Esophagus squamous epithelium (tissue), 5 donors: ENCODE results near the gene TRPV2. TPM values are rescaled to one million over a fixed set of nuclear protein-coding genes. Genes with fewer than 3 reads are reported as not detected.
"Not testable (repeated sequence)": the region's sequence is repeated elsewhere in the genome, so short reads cannot be mapped to it uniquely, and the experiment has no call there.

Source experiments
- DNase-seq: peaks from one replicate; lab custom pipeline; 2025; lab: John Stamatoyannopoulos, UW
- H3K27ac ChIP-seq, 4 donors: fragments of 200-600 bp; sonication (generic); one replicate each; pipeline ENCODE4 v1.5.1; 2016 to 2019; ENCODE audit warnings: mild to moderate bottlenecking in 1 of 4
- H3K27me3 ChIP-seq, 4 donors: fragments of 200-600 bp; sonication (generic); 1 replicate in 3 of 4; 2 replicates in 1 of 4; pipeline versions ENCODE4 v1.5.1 to v1.6.0; 2017 to 2021; ENCODE audit warnings: antibody characterized with exemption in 1 of 4
- H3K36me3 ChIP-seq, 3 donors: fragments of 200-600 bp; sonication (generic); one replicate each; pipeline ENCODE4 v1.5.1; 2016 to 2019
- H3K4me1 ChIP-seq, 3 donors: fragments of 200-600 bp; sonication (generic); one replicate each; pipeline ENCODE4 v1.5.1; 2017 to 2019
- H3K4me3 ChIP-seq, 4 donors: fragments of 200-600 bp; sonication (generic); 1 replicate in 3 of 4; 2 replicates in 1 of 4; pipeline ENCODE4 v1.5.1; 2016 to 2019; ENCODE audit warnings: mild to moderate bottlenecking in 2 of 4, moderate library complexity in 1 of 4
- H3K9me3 ChIP-seq, 3 donors: fragments of 200-600 bp; sonication (generic); one replicate each; pipeline ENCODE4 v1.5.1; 2016 to 2019
- CTCF ChIP-seq, 6 experiments: fragments of 450-650 bp in 4 of 6; fragments of 200-600 bp in 2 of 6; sonication (generic) in 2 of 6; IDR thresholded peaks; one replicate each; pipeline ENCODE4 v1.5.1; 2016 to 2019; ENCODE audit warnings: antibody characterized with exemption in 6 of 6, mild to moderate bottlenecking in 4 of 6, moderate library complexity in 4 of 6
- POLR2A ChIP-seq, 4 donors: fragments of 450-650 bp; IDR thresholded peaks; one replicate each; pipeline ENCODE4 v1.6.1; 2017; ENCODE audit warnings: antibody characterized with exemption in 4 of 4, mild to moderate bottlenecking in 4 of 4, moderate library complexity in 3 of 4
- WGBS, 2 donors: methylation state at CpG; one replicate each; pipeline ENCODE4 v1.1.5; 2018; 5-methylcytosine and 5-hydroxymethylcytosine counted together
- intact Hi-C: fragments of 100-400 bp; cut with DNase I; formaldehyde crosslinking; loops from one replicate; pipeline ENCODE4 v1.15.0; 2022
- total RNA-seq, 4 donors: library from RNA; depleted of rRNA; stranded (reverse); fragments of >200 nt; gene quantifications; one replicate each; pipeline ENCODE4 v1.1.0, GENCODE V29; 2016
- donor health status: DM: yes; HTN: yes; CAD: no.

The TRPV2 gene
- total RNA-seq, 4 donors from 2014 or later = 1.7 to 8.4 (median 2.5) TPM

GRCh38 chr17:16450028-16450427 lies 34.7 kb downstream of the TRPV2 start:
- peaks cover 0 to 40% (median 10%) of the 10 kb centered on the region in 3 donors for H3K4me1 ChIP-seq
- WGBS, 2 donors = 77 to 85% methylated on average over 3 to 4 of the region's 4 CpGs
- H3K27ac ChIP-seq = no peak overlapping the region
- no peak for DNase-seq
- no peaks in the 10 kb centered on the region for H3K9me3 ChIP-seq
- intact Hi-C loops = loop anchor here (5.0 kb wide), 1 partner anchor 72 kb away; no protein-coding TSS in a partner anchor
- no peak overlapping the region for H3K4me3 ChIP-seq
- TF ChIP-seq CTCF (IDR thresholded peaks at IDR 0.05) (no peak), POLR2A (IDR thresholded peaks at IDR 0.05) (no peak)
- H3K27me3 ChIP-seq = no peaks in the 10 kb centered on the region
- peaks cover 11 to 46% (median 12%) of the 10 kb centered on the region in 3 donors for H3K36me3 ChIP-seq

DNA sequence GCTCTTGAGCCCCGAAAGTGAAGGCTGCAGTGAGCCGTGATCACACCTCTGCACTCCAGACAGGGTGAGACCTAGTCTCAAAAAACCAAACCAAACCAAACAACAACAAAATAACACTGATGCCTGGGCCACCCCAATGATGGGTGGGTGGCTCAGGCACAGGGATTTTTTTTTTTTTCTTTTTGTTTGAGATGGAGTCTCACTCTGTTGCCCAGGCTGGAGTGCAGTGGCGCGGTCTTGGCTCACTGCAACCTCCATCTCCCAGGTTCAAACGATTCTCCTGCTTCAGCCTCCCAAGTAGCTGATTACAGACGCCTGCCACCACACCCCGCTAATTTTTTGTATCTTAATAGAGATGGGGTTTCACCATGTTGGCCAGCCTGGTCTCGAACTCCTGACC lies 36.9 kb downstream of the TRPV2 start:
- H3K4me1 ChIP-seq = peaks cover 0 to 25% (median 3%) of the 10 kb centered on the region in 3 donors
- H3K27ac ChIP-seq, DNase-seq, H3K4me3 ChIP-seq, H3K27me3 ChIP-seq, H3K9me3 ChIP-seq: not testable (repeated sequence)
- WGBS, 2 donors = 82 to 86% methylated on average over 6 to 8 of the region's 8 CpGs
- peaks cover 6 to 34% (median 11%) of the 10 kb centered on the region in 3 donors for H3K36me3 ChIP-seq
- intact Hi-C loops = loop anchor here (5.0 kb wide), 1 partner anchor 70 kb away; no protein-coding TSS in a partner anchor

DNA sequence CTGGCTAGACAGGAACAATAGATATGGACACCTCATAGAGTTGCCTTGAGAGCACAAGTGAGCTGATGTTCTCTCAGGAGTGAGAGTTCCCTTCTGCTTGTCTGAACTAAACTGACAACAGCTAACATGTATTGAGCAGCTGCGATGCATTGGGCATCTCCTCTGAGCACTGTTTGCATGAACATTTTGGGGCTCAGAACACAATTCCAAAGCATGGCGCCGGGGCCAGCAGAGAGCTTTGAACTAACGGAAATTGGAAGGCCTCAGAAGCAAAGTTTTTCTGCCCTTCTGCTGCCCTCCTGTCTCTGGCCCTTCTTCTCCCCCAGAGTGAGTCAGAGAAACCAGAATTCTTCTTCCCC lies 38.1 kb downstream of the TRPV2 start:
- Histone ChIP-seq H3K36me3 (peaks cover 0 to 33% (median 4%) of the 10 kb centered on the region in 3 donors), H3K27me3 (no peaks in the 10 kb centered on the region), H3K9me3 (no peaks in the 10 kb centered on the region), H3K4me1 (peaks cover 0 to 17% (median 3%) of the 10 kb centered on the region in 3 donors), H3K4me3 (no peak overlapping the region), H3K27ac (no peak overlapping the region)
- WGBS, 2 donors = 82 to 89% methylated on average over 3 to 4 of the region's 4 CpGs
- TF ChIP-seq CTCF (IDR thresholded peaks at IDR 0.05) (no peak), POLR2A (IDR thresholded peaks at IDR 0.05) (no peak)
- DNase-seq = no peak
- intact Hi-C loops = loop anchor here (5.0 kb wide), 1 partner anchor 69 kb away; no protein-coding TSS in a partner anchor

GRCh38 chr17:16455997-16456741 lies 40.8 kb downstream of the TRPV2 start:
- no peak for DNase-seq
- intact Hi-C loops = no loop called here
- Histone ChIP-seq H3K27ac (no peak overlapping the region), H3K27me3 (no peaks in the 10 kb centered on the region), H3K9me3 (no peaks in the 10 kb centered on the region), H3K4me1 (peaks cover 0 to 5% (median 3%) of the 10 kb centered on the region in 3 donors), H3K4me3 (no peak overlapping the region), H3K36me3 (peaks cover 0 to 20% (median 0%) of the 10 kb centered on the region in 3 donors)
- WGBS, 2 donors = 94% methylated on average over 4 of the region's 5 CpGs
- TF ChIP-seq POLR2A (IDR thresholded peaks at IDR 0.05) (no peak), CTCF (IDR thresholded peaks at IDR 0.05) (no peak)

DNA sequence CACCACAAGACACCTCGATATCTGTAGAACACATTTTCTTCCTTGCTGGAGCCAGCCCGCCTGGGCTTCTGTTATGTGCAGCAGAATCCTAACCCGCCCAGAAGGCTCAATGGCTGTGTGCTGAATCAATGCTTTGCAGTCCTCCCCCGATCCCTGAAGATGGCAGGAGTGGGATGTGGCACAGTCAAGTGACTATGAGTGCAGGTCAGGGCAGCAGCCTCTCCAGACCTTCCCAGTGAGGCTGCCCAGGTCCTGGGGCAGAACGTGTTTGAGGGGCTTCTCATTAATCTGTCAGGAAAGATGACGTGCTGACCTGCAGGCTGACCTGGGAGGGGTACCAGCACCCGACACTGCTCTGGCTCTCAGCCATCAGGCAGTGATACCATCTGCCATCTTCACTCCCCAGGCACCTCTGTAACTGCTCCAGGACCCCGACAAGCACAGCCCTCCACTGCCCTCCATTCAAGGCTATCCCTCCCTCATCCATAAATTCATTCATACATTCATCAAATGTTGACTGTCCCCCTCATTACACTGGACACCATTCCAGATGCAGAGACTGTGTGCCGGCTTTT lies 41.5 kb downstream of the TRPV2 start:
- WGBS, 2 donors = 79 to 90% methylated on average over 5 to 8 of the region's 9 CpGs
- no peak for DNase-seq

More for the DNA sequence above, 41.5 kb downstream of the TRPV2 start:
- TF ChIP-seq POLR2A (IDR thresholded peaks at IDR 0.05) = no peak
- no peak for TF ChIP-seq CTCF (IDR thresholded peaks at IDR 0.05)
- Histone ChIP-seq H3K27me3 (no peaks in the 10 kb centered on the region), H3K4me1 (peaks cover 0 to 5% (median 3%) of the 10 kb centered on the region in 3 donors), H3K27ac (no peak overlapping the region), H3K4me3 (no peak overlapping the region), H3K36me3 (peaks cover 0 to 20% (median 0%) of the 10 kb centered on the region in 3 donors), H3K9me3 (no peaks in the 10 kb centered on the region)
- intact Hi-C loops = no loop called here
